Measurements from ENCODE around the gene HNF1A.

HNF1A gene

GRCh38 chr12:121008347-121009098 lies 30.2 kb downstream of the HNF1A start:
- DNase-seq (ENCODE audit: low read depth), result no peak
- H3K4me3 ChIP-seq (ENCODE audit: control insufficient read depth, low read depth, low read length), result no peak overlapping the region
- no peak for TF ChIP-seq CTCF (IDR thresholded peaks at IDR 0.05; ENCODE audit: control insufficient read depth, insufficient read depth, low read depth, low read length, missing control alignments)

GRCh38 chr12:121009741-121010140 lies 31.4 kb downstream of the HNF1A start:
- TF ChIP-seq CTCF (IDR thresholded peaks at IDR 0.05; ENCODE audit: control insufficient read depth, insufficient read depth, low read depth, low read length, missing control alignments), result peak; percentile 55
- DNase-seq (ENCODE audit: low read depth), result no peak
- no peak overlapping the region for H3K4me3 ChIP-seq (ENCODE audit: control insufficient read depth, low read depth, low read length)

GRCh38 chr12:121010860-121011259 lies 32.5 kb downstream of the HNF1A start:
- DNase-seq (ENCODE audit: low read depth), result no peak
- TF ChIP-seq CTCF (IDR thresholded peaks at IDR 0.05; ENCODE audit: control insufficient read depth, insufficient read depth, low read depth, low read length, missing control alignments), result no peak
- H3K4me3 ChIP-seq (ENCODE audit: control insufficient read depth, low read depth, low read length), result no peak overlapping the region

- H3K4me3 ChIP-seq (ENCODE audit: control insufficient read depth, low read depth, low read length), result no peak overlapping the region
- no peak for DNase-seq (ENCODE audit: low read depth)
- TF ChIP-seq CTCF (IDR thresholded peaks at IDR 0.05; ENCODE audit: control insufficient read depth, insufficient read depth, low read depth, low read length, missing control alignments), result no peak
Measured at GRCh38 chr12:121011820-121012219, 33.5 kb downstream of the HNF1A start.

GRCh38 chr12:121013715-121014114 lies 35.4 kb downstream of the HNF1A start:
- no peak for DNase-seq (ENCODE audit: low read depth)
- no peak for TF ChIP-seq CTCF (IDR thresholded peaks at IDR 0.05; ENCODE audit: control insufficient read depth, insufficient read depth, low read depth, low read length, missing control alignments)
- H3K4me3 ChIP-seq (ENCODE audit: control insufficient read depth, low read depth, low read length), result no peak overlapping the region

- peak within 1 kb of the TSS; percentile 91 for H3K4me3 ChIP-seq (ENCODE audit: control insufficient read depth, low read depth, low read length)
- TF ChIP-seq CTCF (IDR thresholded peaks at IDR 0.05; ENCODE audit: control insufficient read depth, insufficient read depth, low read depth, low read length, missing control alignments), result no peak
- peak; percentile 33 for DNase-seq (ENCODE audit: low read depth)
Measured at GRCh38 chr12:121015825-121016766, 37.8 kb downstream of the HNF1A start, which contains the start of gene C12orf43. TSS of gene C12orf43 (minus strand) at chr12:121016487. CDS start at chr12:121016474, 13 bp downstream.

All from AG09309 (cell line).